NCI-H2196 (cell line): ENCODE data around the gene PRB3.

Experiments used
- DNase-seq: peaks from one replicate; lab custom pipeline; 2025; ENCODE audit not compliant: unreplicated experiment; lab: John Stamatoyannopoulos, UW

The PRB3 gene

GRCh38 chr12:11269607-11270006 lies at the start of gene PRB3:
Gene PRB3 (minus strand): TSS chr12:11269707. CDS start chr12:11269669, 38 bp downstream.
- no peak for DNase-seq

DNA sequence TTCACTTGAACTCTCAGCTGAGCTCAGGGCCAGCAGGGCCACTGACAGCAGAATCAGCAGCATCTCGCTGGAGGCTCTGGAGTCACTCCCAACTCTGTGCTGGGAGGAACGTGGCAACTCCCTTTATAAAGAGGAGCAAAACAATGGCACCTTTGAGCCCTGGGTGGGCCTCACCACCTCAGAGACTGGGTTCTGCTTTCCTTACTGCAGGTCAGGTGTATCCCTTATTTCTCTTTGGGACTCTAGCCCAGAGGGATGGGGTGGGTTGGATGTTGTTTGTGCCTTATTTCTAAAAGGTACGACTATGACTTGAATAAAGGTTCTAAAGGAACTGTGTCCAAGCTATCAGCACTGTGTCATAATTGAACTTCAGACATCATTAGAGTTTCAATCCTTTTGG lies 40.8 kb upstream of the PRB3 start, which contains the start of gene PRB4:
Gene PRB4 (minus strand): TSS at position 101 of the 400 bp plus-strand sequence. CDS start 38 bp downstream, at position 63.
- no peak for DNase-seq

DNA sequence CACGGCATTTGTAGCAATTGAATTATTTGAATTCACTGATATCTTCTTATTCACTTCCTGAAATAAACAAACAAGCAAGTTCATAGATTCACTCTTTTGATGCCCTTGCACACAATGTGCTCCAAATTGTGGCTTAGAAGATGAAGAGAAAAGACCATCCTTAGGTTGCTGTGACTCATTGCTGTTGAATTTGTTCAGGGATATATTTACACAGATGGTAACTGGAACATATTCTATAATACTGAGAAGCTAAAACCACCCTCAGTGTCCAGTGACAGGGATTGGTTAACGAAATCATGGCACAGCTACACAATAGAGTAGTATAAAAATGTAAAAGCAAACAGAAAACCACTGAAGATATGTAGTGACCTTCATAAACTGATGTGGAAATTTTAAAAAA lies 37.6 kb upstream of the PRB3 start:
- DNase-seq: no peak

DNA sequence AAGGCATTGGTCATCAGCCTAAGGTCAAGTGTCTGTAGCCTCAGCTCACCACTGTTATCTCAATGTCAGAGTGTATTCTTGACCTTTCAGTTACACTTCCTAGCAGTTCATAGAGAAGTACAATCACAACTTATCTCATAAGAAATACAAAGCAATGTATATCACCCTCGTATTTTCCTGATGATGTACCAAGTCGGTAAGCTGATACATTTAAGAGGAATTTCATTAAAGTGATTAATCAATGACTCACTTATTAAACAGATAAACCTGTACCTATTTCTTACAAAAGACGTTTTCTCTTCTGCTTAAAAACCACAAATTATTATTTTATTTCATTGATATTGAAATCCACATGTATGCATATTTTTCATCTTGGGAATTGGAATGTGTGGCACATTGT lies 3.9 kb upstream of the PRB3 start:
- DNase-seq: no peak

- DNase-seq: no peak
These were observed 5.0 kb downstream of the PRB3 start for GRCh38 chr12:11264501-11264900.

DNA sequence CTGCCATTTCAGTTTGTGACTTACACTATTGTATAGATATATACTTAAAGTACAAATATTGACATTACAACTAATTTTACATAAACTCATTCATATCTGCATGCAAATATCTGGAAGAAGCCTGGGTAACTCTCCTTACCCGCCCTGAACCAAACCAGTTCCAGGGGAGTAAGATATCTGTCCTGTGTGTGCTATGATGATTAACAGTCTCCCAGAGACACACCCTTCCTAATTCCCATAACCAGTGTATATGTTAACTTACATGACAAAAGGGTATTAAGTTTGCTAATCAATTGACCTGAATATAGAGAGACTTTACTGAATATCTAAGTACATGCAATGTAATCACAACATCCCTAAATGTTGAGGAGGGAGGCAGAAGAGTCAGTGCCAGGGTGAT lies 23.0 kb downstream of the PRB3 start:
- no peak for DNase-seq

DNA sequence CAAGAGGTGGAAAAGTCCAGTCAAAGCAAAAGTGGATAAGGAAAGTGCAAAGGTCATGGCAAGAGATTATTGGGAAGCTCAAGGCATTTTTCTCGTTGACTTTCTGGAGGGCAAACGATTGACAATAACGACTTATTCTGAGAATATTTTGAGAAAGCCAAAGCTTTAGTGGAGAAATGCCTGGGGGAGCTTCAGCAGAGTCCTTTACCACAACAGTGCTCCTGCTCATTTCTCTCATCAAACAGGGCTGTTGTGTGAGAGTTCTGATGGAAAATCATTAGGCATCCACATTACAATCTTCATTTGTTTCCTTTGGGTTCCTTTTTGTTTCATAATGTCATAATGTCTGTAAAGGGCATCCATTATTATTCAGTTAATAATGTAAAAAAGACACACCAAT lies 26.9 kb downstream of the PRB3 start:
- no peak for DNase-seq

- no peak for DNase-seq
These were observed 29.1 kb downstream of the PRB3 start for GRCh38 chr12:11240348-11240930.

GRCh38 chr12:11238275-11238674 lies 31.2 kb downstream of the PRB3 start:
- DNase-seq: no peak

GRCh38 chr12:11233532-11233931 lies 36.0 kb downstream of the PRB3 start:
- DNase-seq: no peak

- DNase-seq: peak; percentile 0
These were observed 41.1 kb downstream of the PRB3 start for GRCh38 chr12:11228296-11228879.

DNA sequence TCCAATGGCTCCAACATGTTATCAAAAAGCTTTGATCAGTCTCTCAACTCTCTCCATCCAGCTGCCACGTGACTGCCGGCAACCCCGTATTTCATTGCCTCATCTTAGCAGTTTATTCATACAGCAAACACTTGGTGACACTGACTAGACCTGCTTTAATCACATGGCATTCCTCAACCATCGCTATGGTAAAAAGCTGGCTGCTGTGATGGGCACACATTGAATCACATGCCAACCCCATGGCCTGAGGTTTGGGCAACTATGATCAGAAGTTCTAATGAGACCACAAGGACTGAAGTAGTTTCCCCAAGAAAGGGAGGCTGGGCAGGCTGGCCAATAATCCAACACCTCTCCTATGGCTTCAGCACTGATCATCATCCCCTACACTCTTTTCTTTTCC lies 42.1 kb downstream of the PRB3 start:
- DNase-seq: no peak
